ENCODE data around the gene KCNIP1.

GRCh38 chr5:170476704-170477103 is 27.1 kb upstream of the KCNIP1 start:
- TF ChIP-seq EZH2 (IDR thresholded peaks at IDR 0.05; ENCODE audit: borderline replicate concordance), result no peak
- TF ChIP-seq, protein P1, sequence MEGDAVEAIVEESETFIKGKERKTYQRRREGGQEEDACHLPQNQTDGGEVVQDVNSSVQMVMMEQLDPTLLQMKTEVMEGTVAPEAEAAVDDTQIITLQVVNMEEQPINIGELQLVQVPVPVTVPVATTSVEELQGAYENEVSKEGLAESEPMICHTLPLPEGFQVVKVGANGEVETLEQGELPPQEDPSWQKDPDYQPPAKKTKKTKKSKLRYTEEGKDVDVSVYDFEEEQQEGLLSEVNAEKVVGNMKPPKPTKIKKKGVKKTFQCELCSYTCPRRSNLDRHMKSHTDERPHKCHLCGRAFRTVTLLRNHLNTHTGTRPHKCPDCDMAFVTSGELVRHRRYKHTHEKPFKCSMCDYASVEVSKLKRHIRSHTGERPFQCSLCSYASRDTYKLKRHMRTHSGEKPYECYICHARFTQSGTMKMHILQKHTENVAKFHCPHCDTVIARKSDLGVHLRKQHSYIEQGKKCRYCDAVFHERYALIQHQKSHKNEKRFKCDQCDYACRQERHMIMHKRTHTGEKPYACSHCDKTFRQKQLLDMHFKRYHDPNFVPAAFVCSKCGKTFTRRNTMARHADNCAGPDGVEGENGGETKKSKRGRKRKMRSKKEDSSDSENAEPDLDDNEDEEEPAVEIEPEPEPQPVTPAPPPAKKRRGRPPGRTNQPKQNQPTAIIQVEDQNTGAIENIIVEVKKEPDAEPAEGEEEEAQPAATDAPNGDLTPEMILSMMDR (IDR thresholded peaks at IDR 0.05; ENCODE audit: poor library complexity), result no peak

All from hepatocyte (in vitro differentiated cells).